PFSK-1 (cell line): ENCODE data around the gene MFRP.

ENCODE experiments used
- FOXP2 ChIP-seq: optimal IDR thresholded peaks from 2 replicates; pipeline ENCODE3; 2011; ENCODE audit warnings: borderline replicate concordance, control low read depth, inconsistent platforms; ENCODE audit not compliant: insufficient read depth; ENCODE audit errors: extremely low read length, extremely low read depth
- POLR2AphosphoS5 ChIP-seq: IDR thresholded peaks from 2 replicates; pipeline ENCODE4 v1.6.1; 2012; ENCODE audit warnings: low read depth, mild to moderate bottlenecking, control low read depth, low read length, moderate library complexity
- REST ChIP-seq, 2 experiments: IDR thresholded peaks; 2 replicates each; pipeline versions ENCODE4 v1.6.1 to v1.8.0; 2011 to 2012; ENCODE audit warnings: low read depth in 2 of 2, low read length in 2 of 2, control low read depth in 1 of 2, inconsistent platforms in 1 of 2, mild to moderate bottlenecking in 1 of 2, moderate library complexity in 1 of 2; ENCODE audit not compliant: insufficient read depth in 1 of 2
- SIN3A ChIP-seq: IDR thresholded peaks from 2 replicates; pipeline ENCODE4 v1.6.1; 2012; ENCODE audit warnings: mild to moderate bottlenecking, low read length, moderate library complexity, borderline replicate concordance; ENCODE audit not compliant: insufficient read depth
- TAF1 ChIP-seq: IDR thresholded peaks from 2 replicates; pipeline ENCODE4 v1.6.1; 2012; ENCODE audit warnings: low read length, control low read depth, borderline replicate concordance; ENCODE audit not compliant: insufficient read depth

The MFRP gene

DNA sequence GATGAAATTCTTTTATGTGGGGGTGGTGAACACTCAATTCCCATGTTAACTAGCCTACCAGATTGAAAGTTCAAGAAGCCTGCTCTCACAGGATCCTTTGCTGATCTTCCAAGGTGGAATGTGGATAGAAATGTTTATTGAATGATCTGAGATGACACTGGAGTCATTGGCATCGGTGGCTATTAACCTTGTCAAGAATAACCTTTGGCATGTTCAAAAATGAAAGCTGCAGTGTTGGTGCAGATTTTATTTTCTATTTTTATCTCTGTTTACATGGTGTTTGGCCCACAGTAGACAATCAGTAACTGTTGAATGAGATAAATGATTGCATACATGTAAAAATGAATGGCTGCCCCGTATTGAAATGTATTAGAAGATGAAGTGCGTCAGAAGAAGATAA, 48.6 kb downstream of the MFRP start:
- no peak for TF ChIP-seq POLR2AphosphoS5
- no peak for TF ChIP-seq SIN3A
- no peak for TF ChIP-seq REST (IDR thresholded peaks at IDR 0.05; ENCODE audit: insufficient read depth in 1 of 2, low read depth in 2 of 2, low read length in 2 of 2)
- TF ChIP-seq FOXP2 = no peak

- TF ChIP-seq REST (IDR thresholded peaks at IDR 0.05; ENCODE audit: insufficient read depth in 1 of 2, low read depth in 2 of 2, low read length in 2 of 2) (no peak), SIN3A (no peak), TAF1 (no peak), POLR2AphosphoS5 (no peak), FOXP2 (no peak)
Observed at GRCh38 chr11:119295178-119295577, 51.3 kb downstream of the MFRP start.

GRCh38 chr11:119293461-119293860, 53.0 kb downstream of the MFRP start:
- TF ChIP-seq POLR2AphosphoS5 (no peak), TAF1 (no peak), SIN3A (no peak), REST (IDR thresholded peaks at IDR 0.05; ENCODE audit: insufficient read depth in 1 of 2, low read depth in 2 of 2, low read length in 2 of 2) (no peak), FOXP2 (no peak)

- TF ChIP-seq TAF1 (no peak), FOXP2 (no peak), REST (IDR thresholded peaks at IDR 0.05; ENCODE audit: insufficient read depth in 1 of 2, low read depth in 2 of 2, low read length in 2 of 2) (no peak), SIN3A (no peak), POLR2AphosphoS5 (no peak)
Observed at GRCh38 chr11:119290894-119291497, 55.5 kb downstream of the MFRP start.
